Measurements from ENCODE around the gene PTPN2. TPM values are rescaled to one million over a fixed set of nuclear protein-coding genes. Genes with fewer than 3 reads are reported as not detected.

The PTPN2 gene
- total and polyA plus RNA-seq, 2 of the 4 experiments (the other 2 are of a cell fraction) = 13.2 to 30.6 TPM

GRCh38 chr18:12890964-12891363 is 6.9 kb upstream of the PTPN2 start:
- no TSS peak for BruUV-seq (replicated peaks)
- Histone ChIP-seq H4K20me1 (ENCODE audit: insufficient read depth, low read length) (no peaks in the 10 kb centered on the region), H3K4me2 (ENCODE audit: low read depth, low read length) (no peak overlapping the region), H3K23ac (ENCODE audit: low read depth, low read length) (no peak overlapping the region), H4K8ac (ENCODE audit: low read depth in 2 of 2, low read length in 2 of 2) (no peak overlapping the region), H2BK5ac (ENCODE audit: low read depth, low read length, poor library complexity, severe bottlenecking) (no peak overlapping the region), H2AK5ac (ENCODE audit: low read depth, low read length) (no peak overlapping the region), H4K91ac (ENCODE audit: insufficient read depth, low read depth, low read length) (no peak overlapping the region), H3K18ac (ENCODE audit: low read depth, low read length) (no peak overlapping the region), H3K14ac (replicated peaks; ENCODE audit: low read depth, low read length) (no peak overlapping the region), H2AK9ac (replicated peaks; ENCODE audit: low read depth, low read length, poor library complexity) (peak overlapping the region; percentile 33), H3K9me1 (ENCODE audit: insufficient read depth, low read length) (no peaks in the 10 kb centered on the region), H3K27me3 (ENCODE audit: control insufficient read depth, insufficient read depth, low read length) (peaks cover 4% of the 10 kb centered on the region; the same call in 1 of the 2 replicates), H3K4me3 (ENCODE audit: insufficient read depth, low read depth, low read length) (no peak overlapping the region), H2AFZ (replicated peaks; ENCODE audit: low read length, poor library complexity) (no peak overlapping the region), H3K4me1 (ENCODE audit: control insufficient read depth, insufficient read depth, low read length) (no peaks in the 10 kb centered on the region), H3K79me1 (ENCODE audit: low read depth in 1 of 2, low read length in 2 of 2) (no peaks in the 10 kb centered on the region; a peak in 1 of 4 replicates), H3K9me3 (ENCODE audit: control insufficient read depth, insufficient read depth, low read length) (peaks cover 7% of the 10 kb centered on the region), H3K27ac (ENCODE audit: insufficient read depth, low read length) (no peak overlapping the region), H2BK15ac (ENCODE audit: low read depth, low read length) (no peak overlapping the region), H4K5ac (ENCODE audit: low read depth, low read length) (no peak overlapping the region), H3K9ac (ENCODE audit: low read depth, low read length) (no peak overlapping the region), H3K36me3 (ENCODE audit: control insufficient read depth, insufficient read depth, low read length) (no peaks in the 10 kb centered on the region), H3K4ac (ENCODE audit: low read depth, low read length) (no peak overlapping the region), H2BK20ac (ENCODE audit: low read depth, low read length) (no peak overlapping the region), H3K56ac (ENCODE audit: extremely low read depth, insufficient read depth, low read length) (no peak overlapping the region), H2BK120ac (ENCODE audit: low read depth, low read length) (no peak overlapping the region)
- dilution Hi-C loops (cut with HindIII; ENCODE audit: low sequenced_read_pairs, unreplicated experiment) (no loop called here), intact Hi-C loops (cut with micrococcal nuclease) (loop anchor here (5.0 kb wide), 1 partner anchor 164 kb away; no protein-coding TSS in a partner anchor), in situ Hi-C loops (cut with MboI; ENCODE audit: low sequenced_read_pairs) (loop anchor here (10.0 kb wide), 1 partner anchor 146 kb away; no protein-coding TSS in a partner anchor)
- TF ChIP-seq RAD21 (IDR thresholded peaks at IDR 0.05; ENCODE audit: low read length) = no peak
- TF ChIP-seq USF2 (IDR thresholded peaks at IDR 0.05; ENCODE audit: low read depth, low read length) = no peak
- no peak for TF ChIP-seq MAFK (IDR thresholded peaks at IDR 0.05; ENCODE audit: low read depth, low read length)
- TF ChIP-seq RCOR1 (IDR thresholded peaks at IDR 0.05; ENCODE audit: insufficient replicate concordance, low read length) = no peak
- no peak for TF ChIP-seq CEBPB (IDR thresholded peaks at IDR 0.05; ENCODE audit: low read depth, low read length)
- no peak for TF ChIP-seq FOS (IDR thresholded peaks at IDR 0.05; ENCODE audit: low read depth, low read length)
- no peak for TF ChIP-seq MAZ (IDR thresholded peaks at IDR 0.05; ENCODE audit: borderline replicate concordance, low read depth, low read length)
- TF ChIP-seq CHD1 (IDR thresholded peaks at IDR 0.05; ENCODE audit: low read depth, low read length) = no peak
- TF ChIP-seq SMC3 (IDR thresholded peaks at IDR 0.05; ENCODE audit: low read depth, low read length) = no peak
- TF ChIP-seq CTCF (conservative IDR thresholded peaks at IDR 0.05; ENCODE audit: low read depth, low read length) = no peak
- no peak for TF ChIP-seq POLR2A (IDR thresholded peaks at IDR 0.05; ENCODE audit: low read depth, low read length)
- no peak for TF ChIP-seq ELK1 (IDR thresholded peaks at IDR 0.05; ENCODE audit: borderline replicate concordance, low read depth, low read length)
- no peak for TF ChIP-seq NFE2L2 (IDR thresholded peaks at IDR 0.05; ENCODE audit: low read depth, low read length)
- no peak for TF ChIP-seq BHLHE40 (IDR thresholded peaks at IDR 0.05; ENCODE audit: low read depth, low read length)
- no CpG with 5 or more reads among the region's 3 CpGs for WGBS, 2 experiments (ENCODE audit: extremely low coverage in 2 of 2, insufficient read length in 1 of 2)
- DNase-seq (no peak), ATAC-seq (ENCODE audit: low read depth) (no peak)
- POLR2A ChIA-PET (ENCODE audit: unreplicated experiment) = interaction anchor here (0.6 kb wide), 1 partner anchor 28 kb away, joined by 8 read pairs; no protein-coding TSS in a partner anchor
- CTCF ChIA-PET = interaction anchor here (1.0 to 1.1 kb wide), 2 partner anchors 147 to 164 kb away, joined by 3 to 4 read pairs; no protein-coding TSS in a partner anchor
